HepG2 (cell line): ENCODE measurements around the gene PIGC. TPM values are rescaled to one million over a fixed set of nuclear protein-coding genes. Genes with fewer than 3 reads are reported as not detected.

ENCODE experiments used
- ATAC-seq: fragments of 200-7000 bp; cut with Tn5 transposase; 3 replicates; pipeline ENCODE4 v1.9.1; 2020; ENCODE audit warnings: mild to moderate bottlenecking, moderate library complexity
- BruUV-seq: library from RNA; stranded (reverse); fragments of 400-500 nt; replicated peaks from 2 replicates; lab custom pipeline; 2021; lab: Mats Ljungman, UMichigan
- CTCF ChIA-PET: fragments of 300-600 bp; formaldehyde crosslinking; extraction: SDS; loops from one replicate; lab custom pipeline; 2021; ENCODE audit warnings: low total read pairs, inconsistent platforms, low intra/inter-chr PET ratio; lab: Yijun Ruan, JAX
- POLR2A ChIA-PET: fragments of 350-600 bp; sonication (Branson Sonifier 250); formaldehyde crosslinking; loops from one replicate; lab custom pipeline; 2020; ENCODE audit warnings: antibody characterized with exemption, inconsistent platforms; lab: Yijun Ruan, JAX
- DNase-seq: peaks from one replicate; pipeline ENCODE4 v3.0.0-alpha.2; 2015; ENCODE audit warnings: low spot score
- FAIRE-seq: peaks from 3 replicates; lab custom pipeline; 2011; peaks lifted over from hg19 to GRCh38; lab: Jason Lieb, UNC
- H2AFZ ChIP-seq: one replicate; pipeline ENCODE4 v1.6.1; 2011; ENCODE audit warnings: low read length, inconsistent platforms
- H3K27ac ChIP-seq: fragments of 300-600 bp; 3 replicates; pipeline ENCODE4 v1.8.0; 2011; ENCODE audit warnings: mixed run types, mild to moderate bottlenecking, mixed read lengths, low read length, inconsistent platforms; ENCODE audit not compliant: insufficient read depth; ENCODE audit errors: extremely low read length
- H3K27me3 ChIP-seq, 2 experiments: fragments of 200-600 bp in 1 of 2; 2 replicates in 1 of 2; 3 replicates in 1 of 2; pipeline versions ENCODE4 v1.6.0 to v1.8.0; 2011; ENCODE audit warnings: low read length in 2 of 2, mild to moderate bottlenecking in 2 of 2, moderate library complexity in 2 of 2, inconsistent platforms in 1 of 2; ENCODE audit not compliant: insufficient read depth in 2 of 2, control insufficient read depth in 1 of 2
- H3K36me3 ChIP-seq, 2 experiments: fragments of 200-600 bp in 1 of 2; replicated peaks in 1 of 2; 2 replicates in 1 of 2; 3 replicates in 1 of 2; pipeline versions ENCODE4 v1.5.1 to v1.8.0; 2011; ENCODE audit warnings: low read length in 2 of 2, inconsistent platforms in 1 of 2; ENCODE audit not compliant: insufficient read depth in 2 of 2, control insufficient read depth in 1 of 2
- H3K4me1 ChIP-seq: 2 replicates; pipeline ENCODE4 v1.5.1; 2012; ENCODE audit warnings: low read length, inconsistent platforms; ENCODE audit not compliant: insufficient read depth
- H3K4me2 ChIP-seq: 2 replicates; pipeline ENCODE4 v1.6.0; 2011; ENCODE audit warnings: low read depth, low read length, inconsistent platforms
- H3K4me3 ChIP-seq, 3 experiments: fragments of 200-600 bp in 1 of 3; sonication (generic), shearing (Covaris generic) in 1 of 3; replicated peaks in 1 of 3; 2 replicates each; pipeline ENCODE4 v1.5.1; 2011 to 2016; ENCODE audit warnings: low read length in 3 of 3, inconsistent platforms in 2 of 3, low read depth in 2 of 3, mild to moderate bottlenecking in 2 of 3, control low read depth in 1 of 3, mixed read lengths in 1 of 3; ENCODE audit not compliant: insufficient read depth in 1 of 3
- H3K79me2 ChIP-seq: one replicate; pipeline ENCODE4 v1.6.1; 2011; ENCODE audit warnings: low read length, inconsistent platforms; ENCODE audit not compliant: insufficient read depth
- H3K9ac ChIP-seq: 2 replicates; pipeline ENCODE4 v1.6.0; 2011; ENCODE audit warnings: mild to moderate bottlenecking, low read depth, low read length, inconsistent platforms; ENCODE audit not compliant: insufficient read depth
- H3K9me3 ChIP-seq: 2 replicates; pipeline ENCODE4 v1.5.1; 2012; ENCODE audit warnings: mild to moderate bottlenecking, low read length
- H4K20me1 ChIP-seq: 2 replicates; pipeline ENCODE4 v1.6.0; 2011; ENCODE audit warnings: inconsistent platforms, mild to moderate bottlenecking, low read length, moderate library complexity; ENCODE audit not compliant: insufficient read depth
- ARID5B ChIP-seq: IDR thresholded peaks from 2 replicates; pipeline ENCODE4 v1.4.0; 2020; ENCODE audit warnings: mild to moderate bottlenecking, missing genetic modification reagents
- CEBPG ChIP-seq: IDR thresholded peaks from 2 replicates; pipeline ENCODE4 v1.6.1; 2016
- ETV6 ChIP-seq: sonication (generic); formaldehyde crosslinking; conservative IDR thresholded peaks from 2 replicates; pipeline ENCODE4 v1.4.0; 2020; ENCODE audit warnings: missing genetic modification reagents
- FOXA1 ChIP-seq, 2 experiments: fragments of 450-650 bp in 1 of 2; sonication (generic) in 1 of 2; formaldehyde crosslinking in 1 of 2; IDR thresholded peaks; 2 replicates each; pipeline versions ENCODE4 v1.4.0 to v1.6.1; 2016 to 2020; ENCODE audit warnings: missing genetic modification reagents in 1 of 2
- FOXA3 ChIP-seq: IDR thresholded peaks from 2 replicates; pipeline ENCODE4 v1.6.1; 2016; ENCODE audit warnings: missing genetic modification reagents, missing compliant biosample characterization
- HOXD1 ChIP-seq: sonication (generic); formaldehyde crosslinking; IDR thresholded peaks from 2 replicates; pipeline ENCODE4 v1.5.0; 2020; ENCODE audit warnings: missing genetic modification reagents
- MZF1 ChIP-seq: sonication (generic); formaldehyde crosslinking; IDR thresholded peaks from 2 replicates; pipeline ENCODE4 v1.8.1; 2023; ENCODE audit warnings: mild to moderate bottlenecking, missing genetic modification reagents, borderline replicate concordance
- RFX3 ChIP-seq: IDR thresholded peaks from 2 replicates; pipeline ENCODE4 v1.6.1; 2016; ENCODE audit warnings: missing biosample characterization, missing genetic modification reagents
- YY1 ChIP-seq: IDR thresholded peaks from 2 replicates; pipeline ENCODE4 v1.6.1; 2011; ENCODE audit warnings: low read length, low read depth, moderate library complexity, mild to moderate bottlenecking; ENCODE audit not compliant: insufficient read depth, insufficient replicate concordance
- ZFP36 ChIP-seq: fragments of 150-350 bp; IDR thresholded peaks from 2 replicates; pipeline ENCODE4 v1.6.1; 2018; ENCODE audit warnings: borderline replicate concordance, low read length, low read depth; ENCODE audit not compliant: partially characterized antibody
- ZFP91 ChIP-seq: sonication (generic); formaldehyde crosslinking; IDR thresholded peaks from 2 replicates; pipeline ENCODE4 v1.9.0; 2022; ENCODE audit warnings: missing genetic modification reagents, mild to moderate bottlenecking, borderline replicate concordance
- ZMYM4 ChIP-seq: sonication (generic); formaldehyde crosslinking; IDR thresholded peaks from 2 replicates; pipeline ENCODE4 v1.8.1; 2023; ENCODE audit warnings: mild to moderate bottlenecking, missing genetic modification reagents
- ZNF30 ChIP-seq: sonication (generic); formaldehyde crosslinking; IDR thresholded peaks from 2 replicates; pipeline ENCODE4 v1.5.0; 2020; ENCODE audit warnings: mild to moderate bottlenecking, missing genetic modification reagents
- ZNF564 ChIP-seq: sonication (generic); formaldehyde crosslinking; IDR thresholded peaks from 2 replicates; pipeline ENCODE4 v1.8.1; 2023; ENCODE audit warnings: mild to moderate bottlenecking, missing genetic modification reagents
- ZNF687 ChIP-seq: sonication (generic); formaldehyde crosslinking; IDR thresholded peaks from 2 replicates; pipeline ENCODE4 v1.5.1; 2020; ENCODE audit warnings: mild to moderate bottlenecking, missing genetic modification reagents, moderate library complexity
- WGBS: methylation state at CpG from one replicate; pipeline ENCODE4 v1.1.6; 2017; ENCODE audit warnings: low lambda C conversion rate; 5-methylcytosine and 5-hydroxymethylcytosine counted together
- in situ Hi-C: cut with HindIII; loops from 2 replicates; pipeline ENCODE4 v1.10.0; 2017; ENCODE audit warnings: low pct_unique_long_range_greater_than_20kb; ENCODE audit not compliant: extremely low pct_ligation_motif_present
- intact Hi-C: fragments of 100-400 bp; cut with micrococcal nuclease; formaldehyde crosslinking; loops from one replicate; pipeline ENCODE4 v1.10.0; 2022; ENCODE audit not compliant: unreplicated experiment
- polyA plus RNA-seq, 8 experiments: library from polyadenylated mRNA; depleted of rRNA in 3 of 8; stranded (reverse) in 7 of 8; unstranded in 1 of 8; fragments of >200 nt; fragmentation: Illumina TruSeq in 4 of 8; extraction: Trizol in 4 of 8; gene quantifications; 2 replicates each; pipeline versions ENCODE4 v1.2.1 to v1.2.3, GENCODE V29; 2011 to 2016; ENCODE audit warnings: low read depth in 4 of 8, missing spikeins in 1 of 8, mixed read lengths in 1 of 8; ENCODE audit not compliant: insufficient read depth in 1 of 8
- total RNA-seq, 5 experiments: library from RNA; depleted of rRNA; stranded (reverse); fragments of >200 nt; fragmentation: Illumina TruSeq; extraction: Trizol; gene quantifications; 2 replicates each; pipeline ENCODE4 v1.2.3, GENCODE V29; 2016; ENCODE audit warnings: low read depth in 1 of 5

Gene PIGC
- total and polyA plus RNA-seq, 2 of the 13 experiments (the other 11 are each of a cell fraction or from before 2014, with no cell fraction given) = 26.7 to 29.5 TPM

- Histone ChIP-seq H3K36me3 (no peaks in the 10 kb centered on the region), H3K79me2 (no peaks in the 10 kb centered on the region), H2AFZ (no peak overlapping the region), H4K20me1 (no peaks in the 10 kb centered on the region), H3K27me3 (no peaks in the 10 kb centered on the region), H3K4me2 (peak overlapping the region; percentile 66), H3K27ac (no peak overlapping the region), H3K9ac (no peak overlapping the region), H3K4me3 (peak overlapping the region in 1 of 3 experiments; percentile 17; a peak in 1 of 6 replicates), H3K9me3 (no peaks in the 10 kb centered on the region), H3K4me1 (peaks cover 17% of the 10 kb centered on the region)
- FAIRE-seq (no peak), ATAC-seq (peak; percentile 71), DNase-seq (peak; percentile 36)
- intact Hi-C loops = no loop called here
- ChIA-PET POLR2A (interaction anchor here (1.2 to 1.7 kb wide), 3 partner anchors 13 to 101 kb away, joined by 3 to 6 read pairs (median 3); partner anchors contain the start of gene SUCO), CTCF (no interaction called here)
- in situ Hi-C loops = no loop called here
- BruUV-seq = no TSS peak
- WGBS = 33% methylated on average over 5 of the region's 9 CpGs
- TF ChIP-seq ZFP91 (CRISPR knock-in tag) (0 out of 2 replicates have a peak, but pooled peaks have one; percentile 34), ZNF687 (peak; percentile 54), FOXA1 (IDR thresholded peaks at IDR 0.05) (no peak), FOXA1 (CRISPR knock-in tag; IDR thresholded peaks at IDR 0.05) (peak; percentile 70; the same call in 1 of the 2 replicates), RFX3 (CRISPR knock-in tag) (no peak), ARID5B (0 out of 2 replicates have a peak, but pooled peaks have one; percentile 27), ZFP36 (no peak), ETV6 (no peak), ZNF30 (CRISPR knock-in tag) (no peak), CEBPG (peak; percentile 24; the same call in 1 of the 2 replicates), FOXA3 (peak; percentile 53), MZF1 (CRISPR knock-in tag) (no peak), ZMYM4 (CRISPR knock-in tag) (peak; percentile 47), ZNF564 (CRISPR knock-in tag) (no peak), YY1 (no peak), HOXD1 (CRISPR knock-in tag) (no peak)
These were observed 12.1 kb downstream of the PIGC start for GRCh38 chr1:172431721-172432192.
